Thyroid gland (tissue), 4 donors: ENCODE data around the gene MRPL9. TPM values are rescaled to one million over a fixed set of nuclear protein-coding genes. Genes with fewer than 3 reads are reported as not detected.
"Not testable (repeated sequence)": the region's sequence is repeated elsewhere in the genome, so short reads cannot be mapped to it uniquely, and the experiment has no call there.

Source experiments
- DNase-seq, 2 donors: peaks; one replicate each; pipeline ENCODE4 v3.0.0-alpha.2; 2019
- H3K27ac ChIP-seq, 3 donors: fragments of 200-600 bp; sonication (generic); 1 replicate in 2 of 3; 2 replicates in 1 of 3; pipeline ENCODE4 v1.5.1; 2016 to 2019; ENCODE audit warnings: mild to moderate bottlenecking in 1 of 3, moderate library complexity in 1 of 3
- H3K27me3 ChIP-seq: fragments of 200-600 bp; sonication (generic); one replicate; pipeline ENCODE4 v1.5.1; 2019
- H3K36me3 ChIP-seq, 2 donors: fragments of 200-600 bp; sonication (generic); one replicate each; pipeline ENCODE4 v1.5.1; 2016 to 2019
- H3K4me1 ChIP-seq, 2 donors: fragments of 200-600 bp; sonication (generic); one replicate each; pipeline ENCODE4 v1.5.1; 2017 to 2019
- H3K4me3 ChIP-seq, 3 donors: fragments of 200-600 bp; sonication (generic); replicated peaks in 1 of 3; 1 replicate in 2 of 3; 2 replicates in 1 of 3; pipeline ENCODE4 v1.5.1; 2016; ENCODE audit warnings: mild to moderate bottlenecking in 1 of 3
- H3K9me3 ChIP-seq: fragments of 200-600 bp; sonication (generic); one replicate; pipeline ENCODE4 v1.5.1; 2017
- CTCF ChIP-seq, 6 experiments: fragments of 200-600 bp in 3 of 6; fragments of 450-650 bp in 3 of 6; sonication (generic) in 3 of 6; IDR thresholded peaks; one replicate each; pipeline ENCODE4 v1.5.1; 2016 to 2019; ENCODE audit warnings: antibody characterized with exemption in 6 of 6, mild to moderate bottlenecking in 2 of 6, inconsistent platforms in 1 of 6, moderate library complexity in 1 of 6
- POLR2A ChIP-seq, 2 donors: fragments of 450-650 bp; IDR thresholded peaks; one replicate each; pipeline ENCODE4 v1.6.1; 2017; ENCODE audit warnings: antibody characterized with exemption in 2 of 2, mild to moderate bottlenecking in 2 of 2, moderate library complexity in 1 of 2
- WGBS, 2 donors: methylation state at CpG; one replicate each; pipeline ENCODE4 v1.1.5; 2017; 5-methylcytosine and 5-hydroxymethylcytosine counted together
- intact Hi-C: fragments of 100-400 bp; cut with DNase I; formaldehyde crosslinking; loops from one replicate; pipeline ENCODE4 v1.15.1; 2023
- total RNA-seq, 4 donors: library from RNA; depleted of rRNA; stranded (reverse); fragments of >200 nt; gene quantifications; one replicate each; pipeline ENCODE4 v1.2.3, GENCODE V29; 2016

MRPL9 gene
- total RNA-seq, 4 donors from 2014 or later: 57.2 to 66.5 (median 61.8) TPM

- H3K9me3 ChIP-seq: no peaks in the 10 kb centered on the region
- H3K36me3 ChIP-seq: peaks cover 11 to 15% of the 10 kb centered on the region in 2 donors
- no peaks in the 10 kb centered on the region for H3K4me1 ChIP-seq
- intact Hi-C loops: no loop called here
- DNase-seq: no peak
- no peak overlapping the region for H3K4me3 ChIP-seq
- 80 to 96% methylated on average over 3 of the region's 3 CpGs for WGBS, 2 donors
- no peak overlapping the region for H3K27ac ChIP-seq
- TF ChIP-seq CTCF (IDR thresholded peaks at IDR 0.05) (no peak), POLR2A (IDR thresholded peaks at IDR 0.05) (no peak)
- no peaks in the 10 kb centered on the region for H3K27me3 ChIP-seq
Observed at GRCh38 chr1:151776665-151777062, 13.4 kb upstream of the MRPL9 start.

- WGBS, 2 donors: 89 to 92% methylated on average over 7 of the region's 7 CpGs
- Histone ChIP-seq H3K4me3 (no peak overlapping the region), H3K9me3 (no peaks in the 10 kb centered on the region), H3K27me3 (no peaks in the 10 kb centered on the region), H3K4me1 (no peaks in the 10 kb centered on the region), H3K36me3 (peaks cover 11 to 15% of the 10 kb centered on the region in 2 donors), H3K27ac (no peak overlapping the region)
- intact Hi-C loops: no loop called here
- no peak for TF ChIP-seq POLR2A (IDR thresholded peaks at IDR 0.05)
- no peak for DNase-seq
Observed at GRCh38 chr1:151775894-151776664, 12.8 kb upstream of the MRPL9 start.

DNA sequence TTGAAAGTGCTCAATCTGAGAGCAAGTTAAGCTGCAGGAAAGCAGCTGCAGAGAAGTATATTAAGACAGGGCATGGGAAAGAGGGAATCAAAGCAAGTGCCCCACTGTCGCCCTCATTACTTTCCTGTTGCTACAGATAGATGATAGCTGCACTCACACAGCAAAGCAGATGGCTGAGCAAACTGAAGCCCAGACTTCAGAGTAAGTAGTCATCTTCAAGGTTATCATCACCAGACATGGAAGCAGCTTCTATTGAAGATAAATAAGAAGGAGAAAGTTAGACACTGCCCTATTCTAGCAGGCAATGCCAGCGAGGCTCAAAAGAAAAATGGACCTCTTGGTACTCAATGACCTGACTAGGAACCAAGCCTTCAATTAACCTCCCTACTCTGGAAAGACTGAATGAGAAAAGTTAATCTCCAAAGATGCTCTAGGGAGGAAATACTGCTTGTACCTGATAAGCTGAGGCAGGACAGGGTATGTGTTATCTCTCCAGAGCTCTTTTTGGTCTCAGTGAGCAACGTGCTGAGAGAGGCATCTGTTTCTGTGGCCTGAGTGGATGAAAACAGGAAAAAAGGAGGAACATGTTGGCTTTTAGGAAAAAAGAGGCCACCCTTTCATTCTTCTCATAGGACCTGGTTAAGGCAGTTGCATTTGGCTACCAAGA lies 11.1 kb upstream of the MRPL9 start:
- TF ChIP-seq POLR2A (IDR thresholded peaks at IDR 0.05) (no peak), CTCF (IDR thresholded peaks at IDR 0.05) (no peak)
- peaks cover 0 to 7% of the 10 kb centered on the region in 2 donors for H3K4me1 ChIP-seq
- no peaks in the 10 kb centered on the region for H3K9me3 ChIP-seq
- intact Hi-C loops: no loop called here
- no peak overlapping the region for H3K4me3 ChIP-seq
- H3K27ac ChIP-seq: no peak overlapping the region
- DNase-seq: no peak
- 72 to 89% methylated on average over 3 of the region's 3 CpGs for WGBS, 2 donors
- H3K36me3 ChIP-seq: peaks cover 9 to 15% of the 10 kb centered on the region in 2 donors
- no peaks in the 10 kb centered on the region for H3K27me3 ChIP-seq

- Histone ChIP-seq H3K36me3 (peaks cover 2 to 13% of the 10 kb centered on the region in 2 donors), H3K4me1 (peaks cover 0 to 7% of the 10 kb centered on the region in 2 donors), H3K4me3 (no peak overlapping the region), H3K27me3 (no peaks in the 10 kb centered on the region), H3K27ac (no peak overlapping the region), H3K9me3 (no peaks in the 10 kb centered on the region)
- intact Hi-C loops: no loop called here
- WGBS, 2 donors: 84 to 89% methylated on average over 5 of the region's 5 CpGs
- DNase-seq: no peak
- TF ChIP-seq CTCF (IDR thresholded peaks at IDR 0.05): no peak
- TF ChIP-seq POLR2A (IDR thresholded peaks at IDR 0.05): no peak
Observed at GRCh38 chr1:151773702-151774101, 10.4 kb upstream of the MRPL9 start.

DNA sequence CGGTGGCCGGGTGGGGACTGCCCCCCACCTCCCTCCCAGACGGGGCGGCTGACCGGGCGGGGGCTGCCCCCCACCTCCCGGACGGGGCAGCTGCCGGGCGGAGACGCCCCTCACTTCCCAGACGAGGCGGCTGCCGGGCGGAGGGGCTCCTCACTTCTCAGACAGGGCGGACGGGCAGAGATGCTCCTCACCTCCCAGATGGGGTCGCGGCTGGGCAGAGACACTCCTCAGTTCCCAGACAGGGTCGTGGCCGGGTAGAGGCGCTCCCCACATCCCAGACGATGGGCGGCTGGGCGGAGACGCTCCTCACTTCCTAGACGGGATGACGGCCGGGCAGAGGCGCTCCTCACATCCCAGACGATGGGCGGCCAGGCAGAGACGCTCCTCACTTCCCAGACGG lies 6.0 kb upstream of the MRPL9 start:
- Histone ChIP-seq H3K27ac (peak overlapping the region in 1 of 3 donors; percentile 56), H3K4me1 (peaks cover 19 to 21% of the 10 kb centered on the region in 2 donors)
- not testable (repeated sequence) for H3K4me3 ChIP-seq

More for the DNA sequence above, 6.0 kb upstream of the MRPL9 start:
- H3K9me3 ChIP-seq, intact Hi-C loops, H3K27me3 ChIP-seq, H3K36me3 ChIP-seq: not testable (repeated sequence)
- peak; percentile 9 to 18 for DNase-seq
- WGBS, 2 donors: 40% methylated on average over 1 of the region's 34 CpGs; no CpG with 5 or more reads in 1 of the 2 donors
